Fibroblast of lung (primary cell): ENCODE data around the gene AIM2.
"Not testable (repeated sequence)": the region's sequence is repeated elsewhere in the genome, so short reads cannot be mapped to it uniquely, and the experiment has no call there.

Experiments used
- CTCF ChIP-seq, 2 donors: IDR thresholded peaks in 1 of 2; conservative IDR thresholded peaks in 1 of 2; 1 replicate in 1 of 2; 2 replicates in 1 of 2; pipeline ENCODE4 v1.5.1; 2011 to 2012; ENCODE audit warnings: low read length in 2 of 2, control low read depth in 1 of 2, inconsistent platforms in 1 of 2, low read depth in 1 of 2, mild to moderate bottlenecking in 1 of 2
- EZH2 ChIP-seq: IDR thresholded peaks from 2 replicates; pipeline ENCODE4 v1.5.1; 2012; ENCODE audit warnings: low read length, control low read depth, mild to moderate bottlenecking; ENCODE audit errors: missing control alignments

DNA sequence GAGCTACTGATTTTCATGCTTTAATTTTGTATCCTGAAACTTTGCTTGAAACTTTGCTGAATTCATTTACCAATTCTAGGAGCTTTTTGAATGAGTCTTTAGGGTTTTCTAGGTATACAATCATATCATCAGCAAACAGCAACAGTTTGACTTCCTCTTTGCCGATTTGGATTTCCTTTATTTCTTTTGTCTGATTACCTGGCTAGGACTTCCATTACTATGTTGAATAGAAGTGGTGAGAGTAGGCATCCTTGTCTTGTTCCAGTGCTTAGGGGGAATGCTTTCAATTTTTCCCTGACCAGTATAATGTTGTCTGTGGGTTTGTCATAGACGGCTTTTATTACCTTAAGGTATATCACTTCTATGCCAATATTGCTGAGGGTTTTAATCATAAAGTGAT, 49.7 kb downstream of the AIM2 start:
- TF ChIP-seq CTCF (conservative IDR thresholded peaks at IDR 0.05 in 1 of 2, IDR thresholded peaks at IDR 0.05 in 1 of 2; ENCODE audit: low read depth in 1 of 2, low read length in 2 of 2); EZH2: not testable (repeated sequence)
